Liver (tissue), 3 donors: ENCODE measurements around the gene UQCR10.

Experiments
- ATF3 ChIP-seq: IDR thresholded peaks from 2 replicates; pipeline ENCODE4 v1.6.1; 2016; ENCODE audit warnings: antibody characterized with exemption
- CTCF ChIP-seq: fragments of 150-350 bp; IDR thresholded peaks from 2 replicates; pipeline ENCODE4 v1.5.1; 2017; ENCODE audit warnings: improper control_type of control experiment, low read depth, low read length; ENCODE audit not compliant: missing input control
- FOXA2 ChIP-seq: IDR thresholded peaks from 2 replicates; pipeline ENCODE4 v1.6.1; 2016; ENCODE audit warnings: antibody characterized with exemption
- HNF4G ChIP-seq: IDR thresholded peaks from 2 replicates; pipeline ENCODE4 v1.6.1; 2016; ENCODE audit warnings: antibody characterized with exemption
- JUND ChIP-seq, 2 donors: IDR thresholded peaks; 2 replicates each; pipeline ENCODE4 v1.6.1; 2016; ENCODE audit warnings: antibody characterized with exemption in 2 of 2
- MAX ChIP-seq: IDR thresholded peaks from 2 replicates; pipeline ENCODE4 v1.6.1; 2016; ENCODE audit warnings: antibody characterized with exemption
- RAD21 ChIP-seq, 2 donors: IDR thresholded peaks; 2 replicates each; pipeline ENCODE4 v1.6.1; 2016; ENCODE audit warnings: antibody characterized with exemption in 2 of 2, mild to moderate bottlenecking in 2 of 2
- RXRA ChIP-seq, 2 donors: IDR thresholded peaks; 2 replicates each; pipeline ENCODE4 v1.6.1; 2017 to 2018; ENCODE audit warnings: antibody characterized with exemption in 2 of 2, mild to moderate bottlenecking in 1 of 2
- SP1 ChIP-seq: IDR thresholded peaks from 2 replicates; pipeline ENCODE4 v1.6.1; 2018; ENCODE audit warnings: antibody characterized with exemption, mild to moderate bottlenecking
- TAF1 ChIP-seq: conservative IDR thresholded peaks from 2 replicates; pipeline ENCODE4 v1.6.1; 2016; ENCODE audit warnings: antibody characterized with exemption, mild to moderate bottlenecking
- donor health status: healthy.
- donor health status: healthy.

GRCh38 chr22:29741926-29742325 is 25.2 kb upstream of the UQCR10 start:
- TF ChIP-seq CTCF (no peak), ATF3 (no peak), SP1 (no peak), RXRA (IDR thresholded peaks at IDR 0.05) (no peak), HNF4G (no peak), MAX (no peak), FOXA2 (no peak), JUND (IDR thresholded peaks at IDR 0.05) (no peak), RAD21 (IDR thresholded peaks at IDR 0.05) (no peak), TAF1 (no peak)
